SU-DHL-6 (cell line): Measurements from ENCODE around the gene FAM184B.

Experiments
- H2AFZ ChIP-seq: fragments of 200-600 bp; sonication (generic); 2 replicates; pipeline ENCODE4 v1.6.1; 2014; ENCODE audit warnings: low read depth, mild to moderate bottlenecking, moderate library complexity, mixed read lengths, antibody characterized with exemption, low read length; ENCODE audit not compliant: severe bottlenecking
- H3F3A ChIP-seq: fragments of 200-600 bp; shearing (Covaris generic); 2 replicates; pipeline ENCODE4 v1.6.0; 2016; ENCODE audit warnings: antibody characterized with exemption, mild to moderate bottlenecking; ENCODE audit not compliant: insufficient read depth
- H3K27ac ChIP-seq: fragments of 200-600 bp; sonication (generic); 2 replicates; pipeline ENCODE4 v1.5.1; 2016; ENCODE audit warnings: low read depth, mild to moderate bottlenecking, low read length, moderate library complexity, mixed read lengths
- H3K27me3 ChIP-seq: fragments of 200-600 bp; sonication (generic), shearing (Covaris generic); 2 replicates; pipeline ENCODE4 v1.6.0; 2014; ENCODE audit warnings: mild to moderate bottlenecking, low read length
- H3K36me3 ChIP-seq: fragments of 200-600 bp; sonication (generic); 2 replicates; pipeline ENCODE4 v1.6.1; 2014; ENCODE audit warnings: mild to moderate bottlenecking, low read length, mixed read lengths
- H3K4me2 ChIP-seq: fragments of 300-600, 200-600 bp; shearing (Covaris generic), sonication (generic); 2 replicates; pipeline ENCODE4 v1.6.0; 2014; ENCODE audit warnings: low read length, low read depth, mild to moderate bottlenecking; ENCODE audit not compliant: poor library complexity, severe bottlenecking
- H3K4me3 ChIP-seq: fragments of 200-600 bp; sonication (generic); 2 replicates; pipeline ENCODE4 v1.5.1; 2014; ENCODE audit warnings: antibody characterized with exemption, low read length, mild to moderate bottlenecking, mixed read lengths; ENCODE audit not compliant: insufficient read depth, poor library complexity, severe bottlenecking
- H3K79me2 ChIP-seq: fragments of 200-600 bp; sonication (generic); 2 replicates; pipeline ENCODE4 v1.6.1; 2014; ENCODE audit warnings: mild to moderate bottlenecking, low read length, moderate library complexity; ENCODE audit not compliant: insufficient read depth
- H3K9ac ChIP-seq: fragments of 200-600 bp; sonication (generic); 2 replicates; pipeline ENCODE4 v1.7.0; 2014; ENCODE audit warnings: mild to moderate bottlenecking, low read length
- H3K9me2 ChIP-seq: fragments of 200-600 bp; sonication (generic); replicated peaks from 2 replicates; pipeline ENCODE4 v1.6.1; 2014; ENCODE audit warnings: low read length; ENCODE audit not compliant: insufficient read depth
- H3K9me3 ChIP-seq: fragments of 200-600 bp; sonication (generic); 2 replicates; pipeline ENCODE4 v1.6.1; 2014; ENCODE audit warnings: low read length, mixed read lengths; ENCODE audit not compliant: insufficient read depth
- H4K20me1 ChIP-seq: fragments of 200-600 bp; sonication (generic); 2 replicates; pipeline ENCODE4 v1.6.1; 2014; ENCODE audit warnings: low read depth, mild to moderate bottlenecking, antibody characterized with exemption, low read length, moderate library complexity, mixed read lengths
- EZH2phosphoT487 ChIP-seq: fragments of 200-600 bp; sonication (generic), shearing (Covaris generic); conservative IDR thresholded peaks from 2 replicates; pipeline ENCODE4 v1.6.1; 2018; ENCODE audit warnings: mild to moderate bottlenecking, antibody characterized with exemption, low read length, moderate library complexity, mixed read lengths
- TF ChIP-seq, protein P1 (sequence below): fragments of 200-600 bp; sonication (generic); IDR thresholded peaks from one replicate; pipeline ENCODE4 v1.5.1; 2017; ENCODE audit warnings: antibody characterized with exemption, mild to moderate bottlenecking, low read length, moderate library complexity; ENCODE audit not compliant: insufficient read depth, poor library complexity, severe bottlenecking

Gene FAM184B

DNA sequence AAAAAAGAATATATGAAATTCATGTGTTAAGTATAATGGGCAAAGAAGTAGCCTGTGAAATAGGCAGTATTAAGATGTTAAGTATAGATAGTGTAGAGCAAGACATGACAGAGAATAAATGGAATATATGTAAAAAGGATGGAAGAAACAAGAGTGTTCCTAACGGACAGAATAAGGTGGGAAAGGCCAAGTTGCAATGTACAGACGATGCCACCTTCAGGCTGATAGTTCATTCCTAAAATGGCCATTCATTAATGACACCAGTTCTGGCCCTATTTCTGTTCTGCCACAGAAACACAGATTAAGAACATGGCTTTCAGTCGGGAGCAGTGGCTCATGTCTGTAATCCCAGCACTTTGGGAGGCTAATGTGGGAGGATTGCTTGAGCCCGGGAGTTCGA lies 4.4 kb upstream of the FAM184B start:
- H3F3A ChIP-seq: no peaks in the 10 kb centered on the region
- no peak overlapping the region for H2AFZ ChIP-seq
- H4K20me1 ChIP-seq: no peaks in the 10 kb centered on the region
- no peak overlapping the region for H3K4me2 ChIP-seq
- no peak for TF ChIP-seq EZH2phosphoT487
- TF ChIP-seq, protein P1, sequence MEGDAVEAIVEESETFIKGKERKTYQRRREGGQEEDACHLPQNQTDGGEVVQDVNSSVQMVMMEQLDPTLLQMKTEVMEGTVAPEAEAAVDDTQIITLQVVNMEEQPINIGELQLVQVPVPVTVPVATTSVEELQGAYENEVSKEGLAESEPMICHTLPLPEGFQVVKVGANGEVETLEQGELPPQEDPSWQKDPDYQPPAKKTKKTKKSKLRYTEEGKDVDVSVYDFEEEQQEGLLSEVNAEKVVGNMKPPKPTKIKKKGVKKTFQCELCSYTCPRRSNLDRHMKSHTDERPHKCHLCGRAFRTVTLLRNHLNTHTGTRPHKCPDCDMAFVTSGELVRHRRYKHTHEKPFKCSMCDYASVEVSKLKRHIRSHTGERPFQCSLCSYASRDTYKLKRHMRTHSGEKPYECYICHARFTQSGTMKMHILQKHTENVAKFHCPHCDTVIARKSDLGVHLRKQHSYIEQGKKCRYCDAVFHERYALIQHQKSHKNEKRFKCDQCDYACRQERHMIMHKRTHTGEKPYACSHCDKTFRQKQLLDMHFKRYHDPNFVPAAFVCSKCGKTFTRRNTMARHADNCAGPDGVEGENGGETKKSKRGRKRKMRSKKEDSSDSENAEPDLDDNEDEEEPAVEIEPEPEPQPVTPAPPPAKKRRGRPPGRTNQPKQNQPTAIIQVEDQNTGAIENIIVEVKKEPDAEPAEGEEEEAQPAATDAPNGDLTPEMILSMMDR: no peak
- H3K9me3 ChIP-seq: no peaks in the 10 kb centered on the region
- no peak overlapping the region for H3K9ac ChIP-seq
- H3K4me3 ChIP-seq: no peak overlapping the region
- no peaks in the 10 kb centered on the region for H3K79me2 ChIP-seq
- no peaks in the 10 kb centered on the region for H3K9me2 ChIP-seq
- H3K36me3 ChIP-seq: no peaks in the 10 kb centered on the region
- H3K27me3 ChIP-seq: no peaks in the 10 kb centered on the region
- no peak overlapping the region for H3K27ac ChIP-seq

DNA sequence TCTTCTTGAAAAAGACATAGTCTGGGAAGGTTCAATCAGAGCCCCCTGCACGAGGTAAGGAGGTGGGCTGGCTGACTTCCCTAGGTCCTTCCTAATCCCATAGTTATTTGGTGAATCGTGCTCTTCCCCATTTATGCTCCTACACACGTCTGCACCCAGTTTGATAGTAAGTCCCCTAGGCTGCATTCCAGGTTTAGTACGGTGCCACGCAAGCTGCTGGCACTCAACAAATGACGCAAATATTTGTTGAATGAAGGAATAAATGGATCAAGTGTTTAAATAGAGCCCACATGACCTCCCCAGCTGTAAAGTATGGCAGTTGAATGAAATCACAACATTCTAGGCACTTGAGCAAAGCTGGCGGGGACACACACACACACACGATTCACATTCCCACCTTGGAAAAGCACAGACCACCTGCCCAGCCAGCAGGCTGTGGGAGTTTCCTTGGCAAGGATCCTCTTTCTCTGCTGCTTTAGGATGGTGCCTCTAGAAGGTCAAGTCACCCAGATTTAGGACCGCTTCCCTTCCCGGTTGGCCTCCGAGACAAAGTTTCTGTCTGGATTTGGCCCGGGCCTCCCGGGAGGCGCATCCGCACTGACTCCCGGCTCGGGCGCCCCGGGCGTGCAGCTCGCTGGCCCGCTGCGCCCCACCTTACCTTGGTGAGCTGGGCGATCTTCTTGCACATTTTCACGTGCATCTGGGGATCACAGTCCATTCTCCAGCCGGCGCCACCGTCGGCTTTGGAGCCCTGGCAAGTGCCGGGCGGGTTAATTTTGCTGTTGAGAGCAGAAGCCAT lies 721 bp downstream of the FAM184B start:
- no peaks in the 10 kb centered on the region for H3K9me2 ChIP-seq
- H3K79me2 ChIP-seq: no peaks in the 10 kb centered on the region
- H4K20me1 ChIP-seq: no peaks in the 10 kb centered on the region
- no peaks in the 10 kb centered on the region for H3K9me3 ChIP-seq
- no peaks in the 10 kb centered on the region for H3K27me3 ChIP-seq
- TF ChIP-seq, protein P1: no peak
- no peak for TF ChIP-seq EZH2phosphoT487
- no peak overlapping the region for H3K4me2 ChIP-seq
- no peak overlapping the region for H3K27ac ChIP-seq
- no peak overlapping the region for H3K9ac ChIP-seq
- H3K36me3 ChIP-seq: no peaks in the 10 kb centered on the region
- no peaks in the 10 kb centered on the region for H3F3A ChIP-seq
- H3K4me3 ChIP-seq: no peak overlapping the region
- no peak overlapping the region for H2AFZ ChIP-seq

DNA sequence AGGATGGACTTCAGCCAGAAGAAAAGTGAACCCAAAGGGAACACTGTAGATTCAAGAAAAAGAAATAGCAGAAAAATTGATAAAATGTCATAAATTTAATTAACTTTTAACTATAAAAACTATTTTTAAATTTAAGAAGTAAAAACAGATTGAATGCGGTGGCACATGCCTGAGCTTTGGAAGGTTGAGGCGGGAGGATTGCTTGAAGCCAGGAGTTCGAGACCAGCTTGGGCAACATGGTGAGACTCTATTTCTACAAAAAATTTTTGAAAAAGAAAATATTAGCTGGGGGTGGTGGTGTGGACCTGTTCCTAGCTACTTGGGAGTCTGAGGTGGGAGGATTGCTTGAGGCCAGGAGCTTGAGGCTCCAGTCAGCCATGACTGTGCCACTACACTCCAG lies 3.0 kb downstream of the FAM184B start:
- no peaks in the 10 kb centered on the region for H3K27me3 ChIP-seq
- no peak overlapping the region for H3K9ac ChIP-seq
- H3K9me3 ChIP-seq: no peaks in the 10 kb centered on the region
- no peak overlapping the region for H3K27ac ChIP-seq
- H4K20me1 ChIP-seq: no peaks in the 10 kb centered on the region
- no peak overlapping the region for H3K4me3 ChIP-seq
- H2AFZ ChIP-seq: no peak overlapping the region
- H3K9me2 ChIP-seq: no peaks in the 10 kb centered on the region
- H3F3A ChIP-seq: no peaks in the 10 kb centered on the region
- H3K4me2 ChIP-seq: no peak overlapping the region
- H3K79me2 ChIP-seq: no peaks in the 10 kb centered on the region
- no peaks in the 10 kb centered on the region for H3K36me3 ChIP-seq
- TF ChIP-seq, protein P1: no peak
- TF ChIP-seq EZH2phosphoT487: no peak
